ENCODE measurements around the gene CDKL2. TPM values are rescaled to one million over a fixed set of nuclear protein-coding genes. Genes with fewer than 3 reads are reported as not detected.
"Not testable (repeated sequence)": the region's sequence is repeated elsewhere in the genome, so short reads cannot be mapped to it uniquely, and the experiment has no call there.

The CDKL2 gene
- total and polyA plus RNA-seq, 2 of the 8 experiments (the other 6 are each of a cell fraction or from before 2014, with no cell fraction given), result 1.4 to 2.1 TPM

DNA sequence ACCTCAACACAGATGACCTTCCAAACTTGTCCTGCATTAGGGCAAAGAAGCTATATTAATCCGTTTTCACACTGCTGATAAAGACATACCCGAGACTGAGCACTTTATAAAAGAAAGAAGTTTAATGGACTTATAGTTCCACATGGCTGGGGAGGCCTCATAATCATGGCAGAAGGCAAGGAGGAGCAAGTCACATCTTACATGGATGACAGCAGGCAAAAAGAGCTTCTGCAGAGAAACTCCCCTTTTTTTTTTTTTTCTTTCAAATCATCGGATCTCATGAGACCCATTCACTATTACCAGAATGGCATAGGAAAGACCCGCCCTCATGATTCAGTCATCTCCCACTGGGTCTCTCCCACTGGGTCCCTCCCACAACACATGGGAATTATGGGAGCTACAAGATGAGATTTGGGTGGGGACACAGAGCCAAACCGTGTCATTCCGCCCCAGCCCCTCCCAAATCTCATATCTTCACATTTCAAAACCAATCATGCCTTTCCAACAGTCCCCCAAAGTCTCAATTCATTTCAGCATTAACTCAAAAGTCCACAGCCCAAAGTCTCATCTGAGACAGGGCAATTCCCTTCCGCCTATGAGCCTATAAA, 98.7 kb downstream of the CDKL2 start:
- H3K79me1 ChIP-seq (ENCODE audit: low read depth, low read length); H3K79me2 ChIP-seq (ENCODE audit: control insufficient read depth in 1 of 2, insufficient read depth in 2 of 2, low read length in 2 of 2); H3K27ac ChIP-seq (ENCODE audit: low read depth, low read length); H3K4me2 ChIP-seq (ENCODE audit: insufficient read depth in 1 of 2, low read depth in 2 of 2, low read length in 2 of 2); H2BK12ac ChIP-seq (ENCODE audit: low read depth, low read length); DNase-seq (ENCODE audit: low read depth in 1 of 2, low spot score in 2 of 2); H3K56ac ChIP-seq (replicated peaks; ENCODE audit: insufficient read length, low read depth, low read length); H3K4me1 ChIP-seq (replicated peaks in 1 of 4; ENCODE audit: control insufficient read depth in 3 of 4, insufficient read depth in 4 of 4, low read length in 3 of 4); H2BK120ac ChIP-seq (replicated peaks; ENCODE audit: low read depth, low read length); H2BK20ac ChIP-seq (ENCODE audit: low read length); H4K8ac ChIP-seq (ENCODE audit: extremely low read depth, insufficient read depth, low read length); H4K20me1 ChIP-seq (replicated peaks in 1 of 2; ENCODE audit: control insufficient read depth in 1 of 2, insufficient read depth in 2 of 2, low read length in 2 of 2); H3K4me3 ChIP-seq (ENCODE audit: extremely low read depth in 1 of 4, insufficient read depth in 2 of 4, low read depth in 3 of 4, low read length in 4 of 4); H3K27me3 ChIP-seq (replicated peaks in 1 of 4; ENCODE audit: control insufficient read depth in 3 of 4, extremely low read depth in 1 of 4, insufficient read depth in 3 of 4, low read length in 3 of 4); H2BK15ac ChIP-seq (ENCODE audit: low read length); FAIRE-seq; H3K4ac ChIP-seq (replicated peaks; ENCODE audit: insufficient read length, low read depth, low read length); H3K18ac ChIP-seq (ENCODE audit: extremely low read depth, low read length); H3K14ac ChIP-seq (ENCODE audit: insufficient read length); H2AK5ac ChIP-seq (ENCODE audit: low read depth, low read length); H4K91ac ChIP-seq (replicated peaks; ENCODE audit: insufficient read length, low read length); H3K9ac ChIP-seq (replicated peaks in 1 of 4; ENCODE audit: extremely low read depth in 1 of 4, low read depth in 3 of 4, low read length in 3 of 4); H4K5ac ChIP-seq (ENCODE audit: insufficient read length, low read depth, low read length); H3K23ac ChIP-seq (ENCODE audit: insufficient read length); H2AFZ ChIP-seq (ENCODE audit: low read length); H2BK5ac ChIP-seq (ENCODE audit: low read depth, low read length); H3K23me2 ChIP-seq (ENCODE audit: low read depth, low read length): not testable (repeated sequence)
- ChIA-PET POLR2A (ENCODE audit: partially characterized antibody) (interaction anchor here (1.7 to 3.2 kb wide), 2 partner anchors 15 to 17 kb away, joined by 5 to 11 read pairs; partner anchors contain the start of genes RCHY1 and THAP6), CTCF (ENCODE audit: partially characterized antibody) (interaction anchor here (0.6 to 1.0 kb wide), 2 partner anchors 24 to 269 kb away, joined by 3 to 5 read pairs; partner anchors contain the start of gene ODAPH)
- 84% methylated on average over 7 of the region's 7 CpGs; no CpG with 5 or more reads in 1 of the 2 experiments for WGBS, 2 experiments (ENCODE audit: extremely low coverage in 1 of 2, insufficient coverage in 1 of 2, insufficient read length in 1 of 2, insufficient replicate concordance in 2 of 2, low coverage in 1 of 2, low lambda C conversion rate in 2 of 2, missing lambda C conversion rate in 1 of 2)
- H3K9me3 ChIP-seq (ENCODE audit: insufficient read depth in 2 of 2, low read depth in 1 of 2, low read length in 1 of 2), result peaks cover 6 to 10% of the 10 kb centered on the region in 2 experiments; a peak in 2 of 4 replicates
- peaks cover 2 to 42% (median 17%) of the 10 kb centered on the region in 4 experiments; a peak in 4 of 8 replicates for H3K36me3 ChIP-seq (ENCODE audit: control insufficient read depth in 2 of 4, insufficient read depth in 4 of 4, low read length in 3 of 4)

Measured in H1 (cell line).